GM18502 (cell line): ENCODE results near the gene POLR3B.
"Not testable (repeated sequence)": the region's sequence is repeated elsewhere in the genome, so short reads cannot be mapped to it uniquely, and the experiment has no call there.

Experiments used
- ATAC-seq: cut with Tn5 transposase; IDR thresholded peaks from one replicate; pipeline ENCODE4 v1.9.1; 2021; ENCODE audit warnings: mild to moderate bottlenecking; ENCODE audit not compliant: unreplicated experiment, poor library complexity

The POLR3B gene

GRCh38 chr12:106357549-106358395 is at the start of gene POLR3B:
Gene POLR3B, plus strand, starts transcription at chr12:106357748. Its CDS starts 132 bp downstream, at chr12:106357880.
- ATAC-seq: peak; percentile 92

GRCh38 chr12:106308121-106308520 is 49.4 kb upstream of the POLR3B start:
- ATAC-seq: no peak

- ATAC-seq: no peak
Measured at GRCh38 chr12:106308611-106309010, 48.9 kb upstream of the POLR3B start.

GRCh38 chr12:106309671-106310505 is 47.7 kb upstream of the POLR3B start:
- ATAC-seq: no peak

GRCh38 chr12:106310687-106311086 is 46.9 kb upstream of the POLR3B start:
- ATAC-seq: no peak

- no peak for ATAC-seq
Measured at GRCh38 chr12:106311139-106311538, 46.4 kb upstream of the POLR3B start.

GRCh38 chr12:106313413-106313812 is 44.1 kb upstream of the POLR3B start:
- not testable (repeated sequence) for ATAC-seq

GRCh38 chr12:106315523-106315922 is 42.0 kb upstream of the POLR3B start:
- ATAC-seq: no peak

GRCh38 chr12:106317406-106318082 is 40.0 kb upstream of the POLR3B start:
- ATAC-seq: no peak

- ATAC-seq: no peak
Measured at GRCh38 chr12:106321139-106321850, 36.3 kb upstream of the POLR3B start.

- ATAC-seq: no peak
Measured at GRCh38 chr12:106323537-106323936, 34.0 kb upstream of the POLR3B start.

- ATAC-seq: no peak
Measured at GRCh38 chr12:106327309-106327869, 30.2 kb upstream of the POLR3B start.

- ATAC-seq: no peak
Measured at GRCh38 chr12:106328735-106329134, 28.8 kb upstream of the POLR3B start.

GRCh38 chr12:106329231-106329982 is 28.1 kb upstream of the POLR3B start:
- no peak for ATAC-seq

- no peak for ATAC-seq
Measured at GRCh38 chr12:106331599-106331998, 25.9 kb upstream of the POLR3B start.

- ATAC-seq: no peak
Measured at GRCh38 chr12:106332536-106332935, 25.0 kb upstream of the POLR3B start.

- ATAC-seq: no peak
Measured at GRCh38 chr12:106333010-106333409, 24.5 kb upstream of the POLR3B start.

- no peak for ATAC-seq
Measured at GRCh38 chr12:106333756-106334155, 23.8 kb upstream of the POLR3B start.
